Frontal cortex (tissue), 4 donors: ENCODE results near the gene EPX. TPM values are rescaled to one million over a fixed set of nuclear protein-coding genes. Genes with fewer than 3 reads are reported as not detected.
A peak's percentile ranks its signal among the peaks of the same experiment; 100 is the strongest.

Source experiments
- DNase-seq, 2 donors: peaks; one replicate each; pipeline ENCODE4 v3.0.0; 2012; ENCODE audit warnings: low spot score in 2 of 2
- FAIRE-seq: peaks from 2 replicates; lab custom pipeline; 2012; peaks lifted over from hg19 to GRCh38; lab: Jason Lieb, UNC
- total RNA-seq: library from RNA; depleted of rRNA; stranded (reverse); fragments of >200 nt; gene quantifications from one replicate; pipeline ENCODE4 v1.2.3, GENCODE V29; 2014
- donor health status: control.
- donor health status: control.
- donor health status: control.

EPX gene
- total RNA-seq, 1 donor from 2014 or later: not detected

- no peak for FAIRE-seq
- DNase-seq: no peak
Observed at GRCh38 chr17:58184986-58185761, 7.4 kb upstream of the EPX start.

DNA sequence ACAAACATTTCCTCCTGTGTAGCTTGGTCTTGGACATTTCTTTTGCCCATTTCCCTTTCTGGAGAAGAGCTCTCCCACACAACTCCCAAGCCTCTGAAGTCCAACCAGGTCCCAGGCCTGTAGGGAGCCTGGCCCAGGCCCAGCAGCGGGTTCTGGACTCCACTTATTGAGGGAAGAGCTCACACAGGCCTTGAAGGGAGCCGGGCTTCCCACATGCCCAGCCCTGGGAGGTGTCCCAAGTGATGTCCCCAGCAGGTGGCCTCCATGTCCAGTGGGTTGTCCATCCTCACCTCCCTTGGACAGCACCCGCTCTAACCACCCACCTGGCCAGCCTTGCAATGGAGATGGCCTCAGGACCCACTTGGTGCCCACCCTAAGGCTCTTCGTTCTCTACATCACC is 5.9 kb upstream of the EPX start:
- FAIRE-seq (no peak), DNase-seq (no peak)

DNA sequence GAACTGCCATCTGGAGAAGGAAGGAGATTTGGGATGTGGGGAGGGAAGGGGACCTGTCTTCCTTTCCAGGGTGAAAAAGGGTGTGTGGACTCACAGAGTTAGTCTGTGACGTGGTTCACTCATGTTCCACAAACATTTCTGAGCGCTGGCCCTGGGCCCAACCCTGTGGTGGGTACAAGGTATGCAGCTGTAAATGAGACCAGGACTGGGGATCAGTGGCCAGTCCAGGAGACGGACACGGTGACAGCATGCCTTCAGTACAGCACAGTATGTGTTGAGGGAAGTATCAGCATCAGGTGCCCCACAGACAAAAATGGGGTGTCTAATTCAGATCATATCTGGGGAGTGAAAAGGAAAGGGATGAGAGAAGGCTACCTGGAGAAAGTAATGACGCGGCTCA is 5.5 kb upstream of the EPX start:
- DNase-seq: no peak
- no peak for FAIRE-seq

DNA sequence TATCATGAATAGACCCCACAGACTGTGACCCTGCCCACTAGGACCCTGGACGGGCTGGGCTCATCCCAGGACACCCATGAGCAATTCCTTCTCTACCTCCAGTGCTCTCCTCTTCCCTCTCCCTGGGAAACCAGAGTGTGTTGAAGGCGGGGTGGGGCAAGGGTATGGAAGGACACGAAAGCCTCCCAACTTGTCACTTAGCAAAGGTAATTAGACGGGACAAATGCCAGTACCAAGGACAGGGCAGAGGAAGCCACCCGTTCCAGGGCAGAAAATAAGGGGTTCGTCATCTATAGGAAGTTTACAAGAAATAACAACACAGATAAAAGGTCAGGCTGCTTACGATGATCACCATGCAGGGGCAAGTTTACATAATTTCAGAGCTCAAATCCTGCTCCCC is 4.9 kb upstream of the EPX start:
- FAIRE-seq (no peak), DNase-seq (no peak)

- peak in 1 of 2 donors; percentile 59 for DNase-seq
- FAIRE-seq: no peak
Observed at GRCh38 chr17:58189436-58190146, 2.9 kb upstream of the EPX start.

GRCh38 chr17:58191241-58191896 is 1.2 kb upstream of the EPX start:
- DNase-seq (no peak), FAIRE-seq (no peak)

DNA sequence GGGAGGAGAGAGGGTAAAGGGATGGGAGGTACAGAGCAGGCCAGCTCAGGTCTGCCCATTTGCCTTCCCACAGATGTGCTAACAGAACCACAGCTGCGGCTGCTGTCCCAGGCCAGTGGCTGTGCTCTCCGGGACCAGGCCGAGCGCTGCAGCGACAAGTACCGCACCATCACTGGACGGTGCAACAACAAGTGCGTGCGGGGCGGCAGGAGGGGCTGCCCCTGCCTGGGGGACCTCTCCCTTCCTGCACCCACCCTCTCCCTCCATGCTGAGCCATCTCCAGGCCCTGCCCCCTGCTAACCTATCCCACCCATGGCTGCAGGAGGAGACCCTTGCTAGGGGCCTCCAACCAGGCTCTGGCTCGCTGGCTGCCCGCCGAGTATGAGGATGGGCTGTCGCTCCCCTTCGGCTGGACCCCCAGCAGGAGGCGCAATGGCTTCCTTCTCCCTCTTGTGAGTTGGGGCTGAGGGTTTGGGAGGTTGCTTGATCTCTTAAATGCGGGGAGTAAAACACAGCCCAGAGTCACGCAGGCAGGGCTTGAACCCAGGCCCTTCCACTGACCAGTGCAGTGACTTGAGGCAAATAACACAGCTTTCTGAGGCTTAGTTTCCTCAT is 1.2 kb downstream of the EPX start:
- DNase-seq: no peak
- FAIRE-seq: no peak

GRCh38 chr17:58195518-58196123 is 3.1 kb downstream of the EPX start:
- DNase-seq: no peak

GRCh38 chr17:58196610-58197009 is 4.1 kb downstream of the EPX start:
- DNase-seq (no peak), FAIRE-seq (no peak)

More at GRCh38 chr17:58195518-58196123, 3.1 kb downstream of the EPX start:
- no peak for FAIRE-seq

DNA sequence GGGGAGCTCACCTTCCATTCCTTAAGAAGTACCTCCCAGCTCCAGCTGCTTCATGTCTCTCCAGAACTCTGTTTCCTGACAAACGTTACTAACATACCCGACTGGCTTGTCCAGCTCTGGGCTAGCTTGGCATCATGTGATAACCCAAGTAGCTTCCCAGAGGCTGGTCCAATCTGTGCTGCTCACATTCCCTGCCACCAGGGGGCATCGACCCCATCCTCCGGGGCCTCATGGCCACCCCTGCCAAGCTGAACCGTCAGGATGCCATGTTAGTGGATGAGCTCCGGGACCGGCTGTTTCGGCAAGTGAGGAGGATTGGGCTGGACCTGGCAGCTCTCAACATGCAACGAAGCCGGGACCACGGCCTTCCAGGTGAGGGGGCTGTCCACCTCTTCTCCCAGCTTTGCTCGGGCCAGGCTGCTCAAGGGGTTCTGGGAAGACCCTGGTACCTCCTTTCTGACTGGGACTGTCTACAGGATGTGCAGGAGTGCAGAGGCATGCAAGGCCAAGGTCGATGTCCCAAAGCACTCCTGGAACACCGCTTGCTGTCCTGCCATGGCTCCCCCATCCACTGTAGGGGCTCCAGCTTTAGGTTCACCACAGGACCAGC is 7.6 kb downstream of the EPX start:
- DNase-seq (no peak), FAIRE-seq (no peak)

GRCh38 chr17:58202859-58203258 is 10.3 kb downstream of the EPX start:
- no peak for DNase-seq
- FAIRE-seq: no peak

DNA sequence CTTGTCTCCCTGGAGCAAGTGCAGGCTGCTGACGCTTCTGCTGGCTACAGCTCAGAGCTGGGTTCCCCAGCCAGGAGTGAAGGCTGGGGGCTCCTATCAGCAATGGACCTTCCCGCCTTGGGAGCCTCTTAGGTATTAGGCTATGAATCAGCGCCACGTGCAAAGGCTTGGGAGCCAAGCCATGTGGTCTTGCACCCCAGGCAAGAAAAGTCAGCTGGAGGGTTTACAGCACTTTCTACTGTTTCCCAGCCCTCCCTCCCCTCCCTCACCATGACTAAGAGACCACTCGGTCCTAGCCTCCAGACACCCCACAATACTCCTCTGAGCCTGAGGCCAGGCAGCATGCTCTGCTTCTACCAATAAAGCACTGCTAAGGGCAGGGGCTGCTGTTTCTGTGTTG is 12.3 kb downstream of the EPX start:
- FAIRE-seq: no peak
- no peak for DNase-seq

DNA sequence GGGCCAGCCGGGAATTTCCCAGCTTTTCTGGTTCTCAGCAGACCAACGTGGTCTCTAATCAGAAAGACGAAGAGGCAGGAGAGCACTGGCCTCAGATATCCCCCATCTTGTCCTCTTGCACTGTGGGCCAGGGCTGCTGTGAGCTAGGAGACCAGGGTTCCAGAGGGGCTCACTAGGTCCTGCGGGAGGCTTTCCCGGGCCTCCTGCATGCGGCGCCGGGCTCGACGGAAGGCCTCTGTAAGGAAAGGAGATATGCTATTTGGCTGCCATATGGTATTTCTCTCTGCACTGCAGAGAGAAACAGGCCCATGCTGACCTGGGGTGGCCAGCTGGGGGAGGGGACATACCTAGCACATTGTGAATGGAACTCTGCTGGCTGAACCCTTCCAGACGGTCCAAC is 13.4 kb downstream of the EPX start:
- FAIRE-seq (no peak), DNase-seq (no peak)

DNA sequence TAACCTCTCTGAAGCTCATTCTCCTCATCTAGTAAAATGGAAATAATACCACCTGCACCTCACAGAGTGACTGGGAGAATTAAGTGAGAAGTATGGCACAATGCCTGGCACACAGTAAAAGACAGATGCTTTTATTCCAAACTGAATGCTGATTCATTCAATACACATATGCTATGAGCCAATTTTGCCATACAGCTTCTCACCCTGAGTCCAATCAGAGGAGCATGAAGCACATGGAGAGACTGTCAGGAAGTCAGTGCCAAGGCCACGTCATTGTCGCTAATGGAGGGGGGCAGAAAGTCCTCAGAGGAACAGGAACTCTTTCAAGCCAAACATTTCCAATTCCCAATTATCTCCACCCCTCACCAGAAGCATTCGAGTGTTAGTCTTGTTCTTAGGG is 14.9 kb downstream of the EPX start:
- no peak for FAIRE-seq
- DNase-seq: no peak

DNA sequence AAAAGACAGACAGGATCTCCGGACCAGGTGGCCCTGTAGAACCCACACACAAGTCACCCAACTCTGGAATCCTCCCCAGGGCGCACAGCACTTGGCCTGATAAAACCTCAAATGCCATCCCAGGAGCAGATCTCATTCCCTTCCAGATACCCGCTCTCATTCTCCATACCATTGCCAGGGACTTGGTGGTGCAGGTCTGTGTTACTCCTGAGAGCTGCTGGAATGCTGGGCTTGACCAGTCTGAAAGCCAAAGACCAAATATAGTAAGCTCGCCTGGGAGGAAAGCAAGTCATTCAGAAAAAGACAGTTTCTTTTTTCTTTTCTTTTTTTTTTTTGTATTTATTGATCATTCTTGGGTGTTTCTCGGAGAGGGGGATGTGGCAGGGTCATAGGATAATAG is 15.8 kb downstream of the EPX start:
- DNase-seq (no peak), FAIRE-seq (no peak)

DNA sequence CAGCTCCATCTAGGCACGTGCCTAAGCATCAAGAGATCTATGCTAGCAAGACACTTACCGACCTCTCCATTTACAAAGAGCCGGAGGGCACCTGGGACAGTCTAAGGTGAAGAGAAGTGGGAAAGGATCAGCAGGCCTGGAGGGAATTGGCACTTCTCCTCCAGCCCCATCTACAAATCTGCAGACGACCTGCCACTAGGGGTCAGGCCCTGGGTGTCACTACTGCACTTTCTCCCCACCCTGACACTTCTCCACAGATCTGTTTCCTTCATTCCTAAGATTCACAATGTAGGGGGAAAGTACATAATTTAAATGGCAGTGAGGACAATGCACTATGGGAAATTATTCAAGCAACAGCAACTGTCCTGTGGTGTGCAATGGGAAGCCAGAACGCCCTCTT is 18.4 kb downstream of the EPX start:
- DNase-seq (no peak), FAIRE-seq (no peak)

GRCh38 chr17:58215685-58216084 is 23.2 kb downstream of the EPX start:
- DNase-seq (no peak), FAIRE-seq (no peak)

GRCh38 chr17:58217766-58218165 is 25.2 kb downstream of the EPX start:
- DNase-seq (no peak), FAIRE-seq (no peak)

DNA sequence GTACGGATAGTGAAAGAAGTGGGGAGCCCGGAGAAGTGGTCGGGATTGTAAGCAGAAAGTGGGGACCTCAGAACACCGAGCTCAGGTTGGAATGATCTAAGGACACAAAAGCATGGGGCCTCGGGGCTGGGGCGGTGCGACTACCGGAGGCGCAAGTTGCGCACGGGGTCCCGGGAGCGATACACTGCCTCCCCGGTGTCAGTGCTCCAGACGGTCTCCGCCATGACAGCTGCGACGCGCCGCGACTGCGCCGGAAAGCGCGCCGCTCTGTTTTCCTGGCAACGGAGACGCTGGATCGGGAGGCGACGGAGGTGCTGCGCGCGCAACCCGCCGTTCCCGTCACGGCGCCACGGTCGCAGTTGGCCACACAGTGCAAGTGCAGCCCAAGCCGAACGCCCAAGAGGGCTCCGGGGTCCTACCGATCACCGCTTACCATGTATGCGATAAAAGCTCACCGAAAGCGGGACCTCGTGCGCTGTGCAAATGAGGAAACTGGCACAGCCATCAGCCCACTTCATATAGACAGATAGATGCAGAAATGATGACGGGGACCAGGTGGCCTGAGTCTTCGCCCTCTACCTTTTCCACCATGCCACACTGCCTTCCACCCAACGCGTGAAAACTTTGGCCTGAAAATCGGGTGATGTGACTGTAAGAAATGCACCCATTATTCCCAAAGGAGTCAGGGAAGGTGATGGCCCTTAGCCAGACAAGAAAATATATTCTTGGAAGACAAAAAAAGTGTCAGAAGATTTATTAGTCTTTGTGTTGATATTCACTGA is 26.7 kb downstream of the EPX start, which contains the start of gene MKS1:
Gene MKS1 (minus strand): TSS at position 249 of the 782 bp plus-strand sequence. CDS start 25 bp downstream, at position 224.
- peak; percentile 84 to 97 for DNase-seq
- no peak for FAIRE-seq
